GM12864 (cell line): ENCODE data around the gene SAP30L.

ENCODE experiments used
- DNase-seq: peaks from one replicate; pipeline ENCODE4 v3.0.0-alpha.2; 2011; ENCODE audit warnings: low read depth
- H3K4me3 ChIP-seq: 2 replicates; pipeline ENCODE4 v1.5.1; 2011; ENCODE audit warnings: mild to moderate bottlenecking, low read depth, low read length, control low read depth
- CTCF ChIP-seq: IDR thresholded peaks from 2 replicates; pipeline ENCODE4 v1.5.1; 2011; ENCODE audit warnings: low read depth, mild to moderate bottlenecking, moderate library complexity, low read length, control low read depth, inconsistent platforms; ENCODE audit errors: missing control alignments

The SAP30L gene

GRCh38 chr5:154418344-154418820 lies 27.4 kb upstream of the SAP30L start:
- no peak overlapping the region for H3K4me3 ChIP-seq

GRCh38 chr5:154419236-154419635 lies 26.6 kb upstream of the SAP30L start:
- no peak for DNase-seq
- TF ChIP-seq CTCF, result no peak

More at GRCh38 chr5:154418344-154418820, 27.4 kb upstream of the SAP30L start:
- no peak for DNase-seq
- TF ChIP-seq CTCF, result no peak

GRCh38 chr5:154421868-154422267 lies 23.9 kb upstream of the SAP30L start:
- no peak for DNase-seq
- peak; percentile 57 for TF ChIP-seq CTCF

More at GRCh38 chr5:154419236-154419635, 26.6 kb upstream of the SAP30L start:
- no peak overlapping the region for H3K4me3 ChIP-seq

GRCh38 chr5:154422298-154422697 lies 23.5 kb upstream of the SAP30L start:
- TF ChIP-seq CTCF, result no peak
- DNase-seq, result no peak
- no peak overlapping the region for H3K4me3 ChIP-seq

More at GRCh38 chr5:154421868-154422267, 23.9 kb upstream of the SAP30L start:
- no peak overlapping the region for H3K4me3 ChIP-seq

GRCh38 chr5:154428208-154428607 lies 17.6 kb upstream of the SAP30L start:
- H3K4me3 ChIP-seq, result no peak overlapping the region
- DNase-seq, result no peak
- TF ChIP-seq CTCF, result no peak

GRCh38 chr5:154429341-154429740 lies 16.5 kb upstream of the SAP30L start:
- no peak for TF ChIP-seq CTCF
- DNase-seq, result no peak
- no peak overlapping the region for H3K4me3 ChIP-seq

GRCh38 chr5:154430466-154430865 lies 15.3 kb upstream of the SAP30L start:
- H3K4me3 ChIP-seq, result no peak overlapping the region
- DNase-seq, result no peak
- TF ChIP-seq CTCF, result no peak
